Measurements from ENCODE around the gene DIPK2B.

DNA sequence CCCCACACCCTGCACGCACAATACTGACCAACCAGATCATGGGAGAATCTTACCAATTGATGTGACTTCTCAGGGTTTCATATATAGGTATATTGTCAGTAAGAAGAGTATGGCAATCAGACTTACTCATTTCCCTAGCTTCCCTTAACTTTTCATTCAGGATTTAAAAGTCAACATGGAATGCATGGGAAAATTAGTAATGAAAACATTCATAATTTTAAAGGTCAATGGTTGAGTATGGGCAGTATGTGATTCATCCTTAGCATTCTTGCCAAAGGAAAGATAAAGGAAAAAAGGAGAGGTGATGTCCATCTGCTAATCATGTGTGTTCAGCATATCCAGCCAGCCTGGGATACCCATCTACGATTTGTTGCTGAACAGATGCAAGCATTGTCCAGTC is 4.0 kb downstream of the DIPK2B start:
- no peak for TF ChIP-seq CTCF (conservative IDR thresholded peaks at IDR 0.05; ENCODE audit: low read depth, low read length)
- TF ChIP-seq EZH2 (IDR thresholded peaks at IDR 0.05; ENCODE audit: borderline replicate concordance, low read depth, low read length, poor library complexity, severe bottlenecking), result no peak

All from A673 (cell line).